ENCODE data around the gene LUC7L. TPM values are rescaled to one million over a fixed set of nuclear protein-coding genes. Genes with fewer than 3 reads are reported as not detected.

Gene LUC7L
- polyA plus RNA-seq, 1 donor (not counting 4 experiments of a cell fraction or from before 2014, with no cell fraction given) = 31.0 TPM

GRCh38 chr16:180681-181564 is 48.3 kb downstream of the LUC7L start:
- TF ChIP-seq CTCF (optimal IDR thresholded peaks at IDR 0.05 in 1 of 3, IDR thresholded peaks at IDR 0.05 in 1 of 3, conservative IDR thresholded peaks at IDR 0.05 in 1 of 3; ENCODE audit: extremely low read depth in 1 of 3, insufficient read depth in 2 of 3, low read length in 3 of 3) (peak in 2 of 3 experiments; percentile 19 to 40), EZH2 (IDR thresholded peaks at IDR 0.05; ENCODE audit: low read length) (no peak)
- dilution Hi-C loops (cut with MboI; ENCODE audit: extremely low pct_ligation_motif_present, low sequenced_read_pairs) = no loop called here
- Histone ChIP-seq H3K4me3 (ENCODE audit: control insufficient read depth in 2 of 3, extremely low read depth in 1 of 3, insufficient read depth in 2 of 3, low read depth in 1 of 3, low read length in 3 of 3) (peak overlapping the region; percentile 21 to 37 (median 22)), H3K4me2 (ENCODE audit: control insufficient read depth, extremely low read depth, insufficient read depth, low read depth, low read length) (peak overlapping the region; percentile 83), H3K9me3 (ENCODE audit: control insufficient read depth, low read depth, low read length) (no peaks in the 10 kb centered on the region), H3K27me3 (ENCODE audit: control insufficient read depth, extremely low read depth, insufficient read depth, low read length) (peaks cover 41% of the 10 kb centered on the region), H3K9me1 (ENCODE audit: control insufficient read depth, extremely low read depth, insufficient read depth, low read length) (no peaks in the 10 kb centered on the region), H3K4me1 (ENCODE audit: control insufficient read depth, extremely low read depth, insufficient read depth, low read length) (peaks cover 8% of the 10 kb centered on the region), H3K27ac (ENCODE audit: control insufficient read depth, insufficient read depth, low read length) (no peak overlapping the region), H3K36me3 (ENCODE audit: control insufficient read depth in 2 of 2, extremely low read depth in 1 of 2, insufficient read depth in 2 of 2, low read length in 2 of 2) (peaks cover 0 to 6% of the 10 kb centered on the region in 2 experiments), H2AFZ (ENCODE audit: control insufficient read depth, low read length) (no peak overlapping the region), H4K20me1 (ENCODE audit: control insufficient read depth, extremely low read depth, insufficient read depth, low read length) (no peaks in the 10 kb centered on the region), H3K79me2 (ENCODE audit: control insufficient read depth, insufficient read depth, low read length) (no peaks in the 10 kb centered on the region), H3K9ac (ENCODE audit: control insufficient read depth, extremely low read depth, insufficient read depth, low read length) (no peak overlapping the region)
- no peak for DNase-seq (ENCODE audit: low read depth, low spot score)
- FAIRE-seq = no peak

- dilution Hi-C loops (cut with MboI; ENCODE audit: extremely low pct_ligation_motif_present, low sequenced_read_pairs) = no loop called here
- Histone ChIP-seq H3K4me2 (ENCODE audit: control insufficient read depth, extremely low read depth, insufficient read depth, low read depth, low read length) (peak within 1 kb of the TSS; percentile 83), H3K27me3 (ENCODE audit: control insufficient read depth, extremely low read depth, insufficient read depth, low read length) (peaks cover 47% of the 10 kb centered on the region), H3K4me1 (ENCODE audit: control insufficient read depth, extremely low read depth, insufficient read depth, low read length) (peaks cover 8% of the 10 kb centered on the region), H3K4me3 (ENCODE audit: control insufficient read depth in 2 of 3, extremely low read depth in 1 of 3, insufficient read depth in 2 of 3, low read depth in 1 of 3, low read length in 3 of 3) (peak within 1 kb of the TSS; percentile 21 to 37 (median 22)), H3K27ac (ENCODE audit: control insufficient read depth, insufficient read depth, low read length) (no peak within 1 kb of the TSS), H4K20me1 (ENCODE audit: control insufficient read depth, extremely low read depth, insufficient read depth, low read length) (no peaks in the 10 kb centered on the region), H2AFZ (ENCODE audit: control insufficient read depth, low read length) (no peak within 1 kb of the TSS), H3K36me3 (ENCODE audit: control insufficient read depth in 2 of 2, extremely low read depth in 1 of 2, insufficient read depth in 2 of 2, low read length in 2 of 2) (peaks cover 0 to 4% of the 10 kb centered on the region in 2 experiments), H3K9me1 (ENCODE audit: control insufficient read depth, extremely low read depth, insufficient read depth, low read length) (no peaks in the 10 kb centered on the region), H3K79me2 (ENCODE audit: control insufficient read depth, insufficient read depth, low read length) (no peaks in the 10 kb centered on the region), H3K9me3 (ENCODE audit: control insufficient read depth, low read depth, low read length) (no peaks in the 10 kb centered on the region), H3K9ac (ENCODE audit: control insufficient read depth, extremely low read depth, insufficient read depth, low read length) (no peak within 1 kb of the TSS)
- FAIRE-seq (no peak), DNase-seq (ENCODE audit: low read depth, low spot score) (no peak)
- peak in 1 of 3 experiments; percentile 60 for TF ChIP-seq CTCF (optimal IDR thresholded peaks at IDR 0.05 in 1 of 3, IDR thresholded peaks at IDR 0.05 in 1 of 3, conservative IDR thresholded peaks at IDR 0.05 in 1 of 3; ENCODE audit: extremely low read depth in 1 of 3, insufficient read depth in 2 of 3, low read length in 3 of 3)
- TF ChIP-seq EZH2 (IDR thresholded peaks at IDR 0.05; ENCODE audit: low read length) = peak; percentile 34
These were observed 49.1 kb downstream of the LUC7L start, which contains the start of gene HBQ1 for GRCh38 chr16:180101-180675. HBQ1 (plus strand) TSS chr16:180459; CDS start chr16:180487, 28 bp downstream.

All from keratinocyte (primary cell).